IMR-90 (cell line): ENCODE results near the gene MRPL3. TPM values are rescaled to one million over a fixed set of nuclear protein-coding genes. Genes with fewer than 3 reads are reported as not detected.
A peak's percentile ranks its signal among the peaks of the same experiment; 100 is the strongest.

Experiments used
- ATAC-seq: fragments of 200-7000 bp; cut with Tn5 transposase; 2 replicates; pipeline ENCODE4 v1.9.1; 2020; ENCODE audit warnings: low read depth, mild to moderate bottlenecking, moderate library complexity
- BruUV-seq: library from RNA; stranded (reverse); fragments of 400-500 nt; replicated peaks from 2 replicates; lab custom pipeline; 2021; lab: Mats Ljungman, UMichigan
- CTCF ChIA-PET: fragments of 300-600 bp; formaldehyde crosslinking; extraction: SDS; loops from one replicate; lab custom pipeline; 2021; ENCODE audit warnings: antibody characterized with exemption; lab: Yijun Ruan, JAX
- POLR2A ChIA-PET: fragments of 300-600 bp; sonication (Branson Sonifier 250); formaldehyde crosslinking; loops from one replicate; lab custom pipeline; 2022; ENCODE audit warnings: antibody characterized with exemption; ENCODE audit not compliant: unreplicated experiment; lab: Charles Lee
- DNase-seq: peaks from one replicate; pipeline ENCODE4 v3.0.0; 2013
- H2AFZ ChIP-seq: replicated peaks from 2 replicates; pipeline ENCODE3; 2013; ENCODE audit warnings: low read length, mild to moderate bottlenecking; ENCODE audit not compliant: poor library complexity
- H2AK5ac ChIP-seq: 2 replicates; pipeline ENCODE4 v1.6.1; 2013; ENCODE audit warnings: low read depth, low read length, inconsistent platforms
- H2AK9ac ChIP-seq: replicated peaks from 2 replicates; pipeline ENCODE3; 2013; ENCODE audit warnings: mild to moderate bottlenecking, low read depth, low read length, moderate library complexity; ENCODE audit not compliant: poor library complexity
- H2BK120ac ChIP-seq: 2 replicates; pipeline ENCODE4 v1.6.1; 2013; ENCODE audit warnings: low read depth, low read length, inconsistent platforms
- H2BK15ac ChIP-seq: 3 replicates; pipeline ENCODE4 v1.6.1; 2013; ENCODE audit warnings: low read depth, low read length, inconsistent platforms
- H2BK20ac ChIP-seq: 2 replicates; pipeline ENCODE4 v1.6.1; 2013; ENCODE audit warnings: low read depth, mild to moderate bottlenecking, inconsistent platforms, low read length, moderate library complexity
- H2BK5ac ChIP-seq: 2 replicates; pipeline ENCODE4 v1.6.1; 2013; ENCODE audit warnings: mild to moderate bottlenecking, low read depth, low read length, inconsistent platforms; ENCODE audit not compliant: poor library complexity, severe bottlenecking
- H3K14ac ChIP-seq: replicated peaks from 2 replicates; pipeline ENCODE4 v1.6.1; 2013; ENCODE audit warnings: low read depth, low read length, inconsistent platforms
- H3K18ac ChIP-seq: 2 replicates; pipeline ENCODE4 v1.6.1; 2013; ENCODE audit warnings: low read depth, low read length, control low read depth
- H3K23ac ChIP-seq: 2 replicates; pipeline ENCODE4 v1.6.1; 2013; ENCODE audit warnings: low read depth, low read length, inconsistent platforms
- H3K27ac ChIP-seq: 2 replicates; pipeline ENCODE4 v1.5.1; 2013; ENCODE audit warnings: mild to moderate bottlenecking, control low read depth, low read length; ENCODE audit not compliant: insufficient read depth
- H3K27me3 ChIP-seq: 2 replicates; pipeline ENCODE4 v1.6.1; 2013; ENCODE audit warnings: low read length; ENCODE audit not compliant: control insufficient read depth, insufficient read depth
- H3K36me3 ChIP-seq: 2 replicates; pipeline ENCODE4 v1.6.1; 2013; ENCODE audit warnings: low read length, mixed read lengths; ENCODE audit not compliant: control insufficient read depth, insufficient read depth
- H3K4ac ChIP-seq: 2 replicates; pipeline ENCODE4 v1.6.1; 2013; ENCODE audit warnings: low read depth, low read length, inconsistent platforms
- H3K4me1 ChIP-seq: 2 replicates; pipeline ENCODE4 v1.6.1; 2013; ENCODE audit warnings: low read length, mixed read lengths; ENCODE audit not compliant: control insufficient read depth, insufficient read depth
- H3K4me2 ChIP-seq: 2 replicates; pipeline ENCODE4 v1.6.1; 2013; ENCODE audit warnings: low read depth, mild to moderate bottlenecking, control low read depth, low read length, moderate library complexity
- H3K4me3 ChIP-seq: 2 replicates; pipeline ENCODE4 v1.5.1; 2013; ENCODE audit warnings: low read depth, mild to moderate bottlenecking, control low read depth, low read length, moderate library complexity; ENCODE audit not compliant: insufficient read depth
- H3K56ac ChIP-seq: 2 replicates; pipeline ENCODE4 v1.6.1; 2013; ENCODE audit warnings: low read length, inconsistent platforms; ENCODE audit not compliant: insufficient read depth; ENCODE audit errors: extremely low read depth
- H3K79me1 ChIP-seq, 2 experiments: 2 replicates each; pipeline ENCODE4 v1.6.1; 2013; ENCODE audit warnings: low read length in 2 of 2, inconsistent platforms in 1 of 2, low read depth in 1 of 2
- H3K9ac ChIP-seq: 2 replicates; pipeline ENCODE4 v1.6.1; 2013; ENCODE audit warnings: low read depth, low read length, control low read depth
- H3K9me1 ChIP-seq: 2 replicates; pipeline ENCODE4 v1.6.1; 2013; ENCODE audit warnings: low read length, inconsistent platforms; ENCODE audit not compliant: insufficient read depth
- H3K9me3 ChIP-seq: 2 replicates; pipeline ENCODE4 v1.6.1; 2013; ENCODE audit warnings: low read length; ENCODE audit not compliant: control insufficient read depth, insufficient read depth
- H4K20me1 ChIP-seq: 2 replicates; pipeline ENCODE4 v1.6.1; 2013; ENCODE audit warnings: low read length, inconsistent platforms; ENCODE audit not compliant: insufficient read depth
- H4K5ac ChIP-seq: 2 replicates; pipeline ENCODE4 v1.6.1; 2013; ENCODE audit warnings: mild to moderate bottlenecking, low read depth, low read length, control low read depth
- H4K8ac ChIP-seq, 2 experiments: 2 replicates each; pipeline ENCODE4 v1.6.1; 2013; ENCODE audit warnings: low read depth in 2 of 2, low read length in 2 of 2, control low read depth in 1 of 2, inconsistent platforms in 1 of 2
- H4K91ac ChIP-seq: 2 replicates; pipeline ENCODE4 v1.6.1; 2013; ENCODE audit warnings: low read depth, low read length, inconsistent platforms; ENCODE audit not compliant: insufficient read depth
- BHLHE40 ChIP-seq: fragments of 150-350 bp; IDR thresholded peaks from 2 replicates; pipeline ENCODE4 v1.6.1; 2016; ENCODE audit warnings: mild to moderate bottlenecking, low read depth, low read length
- CEBPB ChIP-seq: IDR thresholded peaks from 2 replicates; pipeline ENCODE4 v1.6.1; 2012; ENCODE audit warnings: low read depth, low read length, improper control_type of control experiment
- CHD1 ChIP-seq: IDR thresholded peaks from 2 replicates; pipeline ENCODE4 v1.6.1; 2012; ENCODE audit warnings: low read depth, low read length, improper control_type of control experiment
- FOS ChIP-seq: fragments of 150-350 bp; IDR thresholded peaks from 2 replicates; pipeline ENCODE4 v1.6.1; 2016; ENCODE audit warnings: low read depth, low read length
- MAFK ChIP-seq: IDR thresholded peaks from 2 replicates; pipeline ENCODE4 v1.6.1; 2012; ENCODE audit warnings: low read depth, low read length, improper control_type of control experiment
- MAZ ChIP-seq: IDR thresholded peaks from 2 replicates; pipeline ENCODE4 v1.6.1; 2012; ENCODE audit warnings: low read depth, mild to moderate bottlenecking, low read length, improper control_type of control experiment, moderate library complexity, borderline replicate concordance
- MXI1 ChIP-seq: IDR thresholded peaks from 2 replicates; pipeline ENCODE4 v1.6.1; 2012; ENCODE audit warnings: low read depth, mild to moderate bottlenecking, low read length, moderate library complexity, borderline replicate concordance
- NFE2L2 ChIP-seq: fragments of 150-350 bp; IDR thresholded peaks from 2 replicates; pipeline ENCODE4 v1.6.1; 2016; ENCODE audit warnings: low read depth, mild to moderate bottlenecking, low read length
- POLR2A ChIP-seq: IDR thresholded peaks from 2 replicates; pipeline ENCODE4 v1.6.1; 2012; ENCODE audit warnings: mild to moderate bottlenecking, low read depth, low read length
- RAD21 ChIP-seq: IDR thresholded peaks from 2 replicates; pipeline ENCODE4 v1.6.1; 2012; ENCODE audit warnings: low read length, improper control_type of control experiment
- RCOR1 ChIP-seq: IDR thresholded peaks from 2 replicates; pipeline ENCODE4 v1.6.1; 2012; ENCODE audit warnings: mild to moderate bottlenecking, low read length, improper control_type of control experiment; ENCODE audit not compliant: insufficient replicate concordance
- RFX5 ChIP-seq: IDR thresholded peaks from 2 replicates; pipeline ENCODE4 v1.8.0; 2012; ENCODE audit warnings: low read depth, mild to moderate bottlenecking, low read length, moderate library complexity
- SMC3 ChIP-seq: fragments of 150-350 bp; IDR thresholded peaks from 2 replicates; pipeline ENCODE4 v1.6.1; 2016; ENCODE audit warnings: low read depth, mild to moderate bottlenecking, antibody characterized with exemption, low read length, moderate library complexity
- WGBS, 2 experiments: methylation state at CpG; one replicate each; pipeline versions ENCODE4 v1.1.5 to v1.1.7; 2013; ENCODE audit warnings: missing lambda C conversion rate in 2 of 2; ENCODE audit not compliant: insufficient read length in 1 of 2; ENCODE audit errors: extremely low coverage in 2 of 2; 5-methylcytosine and 5-hydroxymethylcytosine counted together
- dilution Hi-C: fragments of 300-500 bp; cut with HindIII; formaldehyde crosslinking; loops from one replicate; pipeline ENCODE4 v1.14.3; 2018; ENCODE audit warnings: low sequenced_read_pairs; ENCODE audit not compliant: unreplicated experiment
- in situ Hi-C: fragments of 300-500 bp; cut with MboI; formaldehyde crosslinking; loops from 3 replicates; pipeline ENCODE4 v1.14.3; 2019; ENCODE audit warnings: low sequenced_read_pairs, inconsistent platforms, mixed read lengths
- intact Hi-C: fragments of 100-400 bp; cut with micrococcal nuclease; formaldehyde crosslinking; loops from 2 replicates; pipeline ENCODE4 v1.10.0; 2022
- polyA plus RNA-seq, 3 experiments: library from polyadenylated mRNA; depleted of rRNA; stranded (reverse); fragments of >200 nt; gene quantifications; 2 replicates each; pipeline ENCODE4 v1.2.3, GENCODE V29; 2012; ENCODE audit warnings: low replicate concordance in 1 of 3
- total RNA-seq: library from RNA; depleted of rRNA; stranded (reverse); fragments of >200 nt; gene quantifications from 2 replicates; pipeline ENCODE4 v1.2.3, GENCODE V29; 2012
- TF ChIP-seq, protein P1 (sequence below): conservative IDR thresholded peaks from 2 replicates; pipeline ENCODE4 v1.5.1; 2012; ENCODE audit warnings: mild to moderate bottlenecking, low read depth, low read length, improper control_type of control experiment
- TF ChIP-seq, protein P2 (sequence below): fragments of 150-350 bp; IDR thresholded peaks from 2 replicates; pipeline ENCODE4 v1.6.1; 2017; ENCODE audit warnings: mild to moderate bottlenecking, antibody characterized with exemption, low read length, low read depth
- TF ChIP-seq, protein P3 (sequence below): fragments of 150-350 bp; IDR thresholded peaks from 2 replicates; pipeline ENCODE4 v1.6.1; 2016; ENCODE audit warnings: low read depth, mild to moderate bottlenecking, low read length, moderate library complexity, borderline replicate concordance

The MRPL3 gene
- total and polyA plus RNA-seq, 2 of the 4 experiments (the other 2 are of a cell fraction), result 107 to 206 TPM

DNA sequence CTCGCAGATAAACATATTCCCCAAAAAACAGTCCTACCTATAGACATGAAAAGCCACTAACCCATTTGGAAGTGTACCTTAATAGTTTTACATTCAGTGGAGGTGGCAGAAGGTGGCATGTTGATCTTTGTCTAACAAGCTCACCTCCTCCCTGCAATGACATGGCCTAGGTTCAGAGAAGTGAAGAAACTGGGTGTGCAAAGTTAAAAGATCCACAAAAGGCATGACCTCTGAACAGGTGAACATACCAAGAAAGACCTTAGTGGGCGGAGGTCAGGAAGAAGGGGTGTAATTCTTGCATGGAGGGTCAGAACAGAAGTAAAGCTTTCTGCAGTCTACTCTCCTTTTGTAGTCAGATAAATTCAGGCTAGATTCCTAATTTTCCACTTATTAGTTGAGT, 822 bp downstream of the MRPL3 start:
- Histone ChIP-seq H2AFZ (no peak overlapping the region), H2AK9ac (peak overlapping the region; percentile 93), H3K27ac (0 out of 2 replicates have a peak overlapping the region, but pooled peaks have one; percentile 1), H2BK120ac (no peak overlapping the region), H2BK15ac (no peak overlapping the region), H4K91ac (peak overlapping the region; percentile 91; the same call in 1 of the 2 replicates), H4K5ac (peak overlapping the region; percentile 95; the same call in 1 of the 2 replicates), H3K14ac (peak overlapping the region; percentile 93), H3K36me3 (peaks cover 2% of the 10 kb centered on the region), H3K79me1 (peaks cover 16 to 20% of the 10 kb centered on the region in 2 experiments), H3K4me1 (0 out of 2 replicates have a peak, but pooled peaks cover 3% of the 10 kb centered on the region), H3K9me1 (0 out of 2 replicates have a peak, but pooled peaks cover 2% of the 10 kb centered on the region), H3K4ac (peak overlapping the region; percentile 98), H3K56ac (peak overlapping the region; percentile 81), H3K4me3 (peak overlapping the region; percentile 96), H3K9me3 (no peaks in the 10 kb centered on the region), H2BK5ac (no peak overlapping the region), H3K23ac (peak overlapping the region; percentile 79), H4K20me1 (no peaks in the 10 kb centered on the region), H2BK20ac (no peak overlapping the region), H2AK5ac (peak overlapping the region; percentile 41; the same call in 1 of the 2 replicates), H4K8ac (peak overlapping the region; percentile 98 to 99), H3K18ac (no peak overlapping the region), H3K27me3 (no peaks in the 10 kb centered on the region), H3K9ac (peak overlapping the region; percentile 98), H3K4me2 (peak overlapping the region; percentile 100)
- dilution Hi-C loops (no loop called here), in situ Hi-C loops (no loop called here), intact Hi-C loops (loop anchor here (5.0 kb wide), 2 partner anchors 120 to 475 kb away; partner anchors contain the start of genes ASTE1, NEK11 and NUDT16)
- BruUV-seq, result no TSS peak
- TF ChIP-seq NFE2L2, result no peak
- TF ChIP-seq MAZ, result no peak
- TF ChIP-seq RAD21, result no peak
- no peak for TF ChIP-seq BHLHE40
- no peak for TF ChIP-seq CHD1
- TF ChIP-seq RFX5, result no peak
- no peak for TF ChIP-seq FOS
- TF ChIP-seq, protein P1, sequence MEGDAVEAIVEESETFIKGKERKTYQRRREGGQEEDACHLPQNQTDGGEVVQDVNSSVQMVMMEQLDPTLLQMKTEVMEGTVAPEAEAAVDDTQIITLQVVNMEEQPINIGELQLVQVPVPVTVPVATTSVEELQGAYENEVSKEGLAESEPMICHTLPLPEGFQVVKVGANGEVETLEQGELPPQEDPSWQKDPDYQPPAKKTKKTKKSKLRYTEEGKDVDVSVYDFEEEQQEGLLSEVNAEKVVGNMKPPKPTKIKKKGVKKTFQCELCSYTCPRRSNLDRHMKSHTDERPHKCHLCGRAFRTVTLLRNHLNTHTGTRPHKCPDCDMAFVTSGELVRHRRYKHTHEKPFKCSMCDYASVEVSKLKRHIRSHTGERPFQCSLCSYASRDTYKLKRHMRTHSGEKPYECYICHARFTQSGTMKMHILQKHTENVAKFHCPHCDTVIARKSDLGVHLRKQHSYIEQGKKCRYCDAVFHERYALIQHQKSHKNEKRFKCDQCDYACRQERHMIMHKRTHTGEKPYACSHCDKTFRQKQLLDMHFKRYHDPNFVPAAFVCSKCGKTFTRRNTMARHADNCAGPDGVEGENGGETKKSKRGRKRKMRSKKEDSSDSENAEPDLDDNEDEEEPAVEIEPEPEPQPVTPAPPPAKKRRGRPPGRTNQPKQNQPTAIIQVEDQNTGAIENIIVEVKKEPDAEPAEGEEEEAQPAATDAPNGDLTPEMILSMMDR, result no peak
- no peak for TF ChIP-seq SMC3
- no peak for TF ChIP-seq MAFK
- no peak for TF ChIP-seq RCOR1
- TF ChIP-seq MXI1, result no peak
- no peak for TF ChIP-seq POLR2A
- TF ChIP-seq CEBPB, result no peak
- TF ChIP-seq, protein P2, sequence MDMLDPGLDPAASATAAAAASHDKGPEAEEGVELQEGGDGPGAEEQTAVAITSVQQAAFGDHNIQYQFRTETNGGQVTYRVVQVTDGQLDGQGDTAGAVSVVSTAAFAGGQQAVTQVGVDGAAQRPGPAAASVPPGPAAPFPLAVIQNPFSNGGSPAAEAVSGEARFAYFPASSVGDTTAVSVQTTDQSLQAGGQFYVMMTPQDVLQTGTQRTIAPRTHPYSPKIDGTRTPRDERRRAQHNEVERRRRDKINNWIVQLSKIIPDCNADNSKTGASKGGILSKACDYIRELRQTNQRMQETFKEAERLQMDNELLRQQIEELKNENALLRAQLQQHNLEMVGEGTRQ, result no peak
- TF ChIP-seq, protein P3, sequence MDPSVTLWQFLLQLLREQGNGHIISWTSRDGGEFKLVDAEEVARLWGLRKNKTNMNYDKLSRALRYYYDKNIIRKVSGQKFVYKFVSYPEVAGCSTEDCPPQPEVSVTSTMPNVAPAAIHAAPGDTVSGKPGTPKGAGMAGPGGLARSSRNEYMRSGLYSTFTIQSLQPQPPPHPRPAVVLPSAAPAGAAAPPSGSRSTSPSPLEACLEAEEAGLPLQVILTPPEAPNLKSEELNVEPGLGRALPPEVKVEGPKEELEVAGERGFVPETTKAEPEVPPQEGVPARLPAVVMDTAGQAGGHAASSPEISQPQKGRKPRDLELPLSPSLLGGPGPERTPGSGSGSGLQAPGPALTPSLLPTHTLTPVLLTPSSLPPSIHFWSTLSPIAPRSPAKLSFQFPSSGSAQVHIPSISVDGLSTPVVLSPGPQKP, result no peak
- ChIA-PET POLR2A (no interaction called here), CTCF (no interaction called here)
- ATAC-seq, result no peak
- no peak for DNase-seq
- no CpG with 5 or more reads among the region's 2 CpGs for WGBS, 2 experiments
